HCT116 (cell line): ENCODE measurements around the gene PTPN22.

Source experiments
- CEBPB ChIP-seq: IDR thresholded peaks from 2 replicates; pipeline ENCODE4 v1.6.1; 2012; ENCODE audit warnings: low read depth
- EZH2 ChIP-seq: fragments of 200-600 bp; sonication (generic); IDR thresholded peaks from 2 replicates; pipeline ENCODE4 v1.6.1; 2017; ENCODE audit warnings: antibody characterized with exemption, mixed run types
- EZH2phosphoT487 ChIP-seq: fragments of 200-600 bp; IDR thresholded peaks from 2 replicates; pipeline ENCODE4 v1.6.1; 2018; ENCODE audit warnings: antibody characterized with exemption, borderline replicate concordance
- JUND ChIP-seq: IDR thresholded peaks from 2 replicates; pipeline ENCODE4 v1.6.1; 2012
- POLR2A ChIP-seq: IDR thresholded peaks from 2 replicates; pipeline ENCODE4 v1.7.0; 2011; ENCODE audit warnings: borderline replicate concordance; ENCODE audit not compliant: insufficient read depth, insufficient read length; ENCODE audit errors: extremely low read depth
- POLR2AphosphoS5 ChIP-seq: IDR thresholded peaks from 2 replicates; pipeline ENCODE4 v1.6.1; 2011; ENCODE audit warnings: mild to moderate bottlenecking, low read depth, low read length, moderate library complexity
- RAD21 ChIP-seq: IDR thresholded peaks from 2 replicates; pipeline ENCODE4 v1.6.1; 2012; ENCODE audit warnings: low read depth, mild to moderate bottlenecking
- SIN3A ChIP-seq: IDR thresholded peaks from 2 replicates; pipeline ENCODE4 v1.6.1; 2012; ENCODE audit warnings: low read depth
- SRF ChIP-seq: IDR thresholded peaks from 2 replicates; pipeline ENCODE4 v1.6.1; 2012; ENCODE audit warnings: low read depth
- TCF7L2 ChIP-seq: IDR thresholded peaks from 2 replicates; pipeline ENCODE4 v1.7.0; 2011; ENCODE audit warnings: borderline replicate concordance, inconsistent platforms; ENCODE audit not compliant: insufficient read depth, insufficient read length; ENCODE audit errors: extremely low read depth
- ZNF274 ChIP-seq: fragments of 200-500 bp; sonication (Bioruptor generic); IDR thresholded peaks from 2 replicates; pipeline ENCODE4 v1.6.1; 2014; ENCODE audit warnings: mild to moderate bottlenecking, low read depth, low read length, inconsistent platforms
- TF ChIP-seq, protein P1 (sequence below), 3 experiments: fragments of 200-600 bp in 1 of 3; sonication (generic) in 1 of 3; IDR thresholded peaks in 2 of 3; conservative IDR thresholded peaks in 1 of 3; 2 replicates each; pipeline ENCODE4 v1.5.1; 2012 to 2017; ENCODE audit warnings: low read depth in 2 of 3, low read length in 2 of 3, antibody characterized with exemption in 1 of 3, borderline replicate concordance in 1 of 3, control low read depth in 1 of 3, mild to moderate bottlenecking in 1 of 3, mixed read lengths in 1 of 3, mixed run types in 1 of 3, moderate library complexity in 1 of 3; ENCODE audit not compliant: insufficient read depth in 1 of 3
- TF ChIP-seq, protein P2 (sequence below): IDR thresholded peaks from 2 replicates; pipeline ENCODE4 v1.6.1; 2012
- TF ChIP-seq, protein P3 (sequence below): IDR thresholded peaks from 2 replicates; pipeline ENCODE4 v1.6.1; 2012; ENCODE audit warnings: low read depth

DNA sequence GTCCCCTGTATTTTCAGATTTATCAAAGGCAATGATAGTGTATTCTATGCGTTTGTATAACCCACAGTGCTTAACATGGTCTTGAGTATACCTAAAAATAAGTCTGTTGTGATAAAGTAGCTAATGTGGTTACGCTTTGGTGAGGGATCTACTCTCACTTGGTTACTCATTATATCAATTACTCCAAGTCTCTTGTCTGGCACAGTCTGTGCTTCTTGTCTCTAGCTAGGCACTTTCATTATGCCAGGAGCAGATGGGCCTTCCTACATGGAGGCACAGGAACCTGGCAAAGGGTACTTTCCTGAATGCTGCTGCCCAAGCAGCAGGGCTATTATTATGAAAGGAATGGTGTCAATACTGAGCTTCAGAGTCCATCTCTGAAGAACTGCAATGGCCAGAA, 4.2 kb upstream of the PTPN22 start:
- TF ChIP-seq, protein P1, sequence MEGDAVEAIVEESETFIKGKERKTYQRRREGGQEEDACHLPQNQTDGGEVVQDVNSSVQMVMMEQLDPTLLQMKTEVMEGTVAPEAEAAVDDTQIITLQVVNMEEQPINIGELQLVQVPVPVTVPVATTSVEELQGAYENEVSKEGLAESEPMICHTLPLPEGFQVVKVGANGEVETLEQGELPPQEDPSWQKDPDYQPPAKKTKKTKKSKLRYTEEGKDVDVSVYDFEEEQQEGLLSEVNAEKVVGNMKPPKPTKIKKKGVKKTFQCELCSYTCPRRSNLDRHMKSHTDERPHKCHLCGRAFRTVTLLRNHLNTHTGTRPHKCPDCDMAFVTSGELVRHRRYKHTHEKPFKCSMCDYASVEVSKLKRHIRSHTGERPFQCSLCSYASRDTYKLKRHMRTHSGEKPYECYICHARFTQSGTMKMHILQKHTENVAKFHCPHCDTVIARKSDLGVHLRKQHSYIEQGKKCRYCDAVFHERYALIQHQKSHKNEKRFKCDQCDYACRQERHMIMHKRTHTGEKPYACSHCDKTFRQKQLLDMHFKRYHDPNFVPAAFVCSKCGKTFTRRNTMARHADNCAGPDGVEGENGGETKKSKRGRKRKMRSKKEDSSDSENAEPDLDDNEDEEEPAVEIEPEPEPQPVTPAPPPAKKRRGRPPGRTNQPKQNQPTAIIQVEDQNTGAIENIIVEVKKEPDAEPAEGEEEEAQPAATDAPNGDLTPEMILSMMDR (IDR thresholded peaks at IDR 0.05 in 2 of 3, conservative IDR thresholded peaks at IDR 0.05 in 1 of 3; ENCODE audit: borderline replicate concordance in 1 of 3, insufficient read depth in 1 of 3, low read depth in 2 of 3, low read length in 2 of 3) = no peak
- TF ChIP-seq SIN3A (no peak), EZH2 (no peak), CEBPB (no peak), SRF (no peak), ZNF274 (no peak), RAD21 (no peak), TCF7L2 (no peak), POLR2A (no peak), JUND (no peak), EZH2phosphoT487 (no peak), POLR2AphosphoS5 (no peak)
- TF ChIP-seq, protein P2, sequence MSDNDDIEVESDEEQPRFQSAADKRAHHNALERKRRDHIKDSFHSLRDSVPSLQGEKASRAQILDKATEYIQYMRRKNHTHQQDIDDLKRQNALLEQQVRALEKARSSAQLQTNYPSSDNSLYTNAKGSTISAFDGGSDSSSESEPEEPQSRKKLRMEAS = no peak
- TF ChIP-seq, protein P3, sequence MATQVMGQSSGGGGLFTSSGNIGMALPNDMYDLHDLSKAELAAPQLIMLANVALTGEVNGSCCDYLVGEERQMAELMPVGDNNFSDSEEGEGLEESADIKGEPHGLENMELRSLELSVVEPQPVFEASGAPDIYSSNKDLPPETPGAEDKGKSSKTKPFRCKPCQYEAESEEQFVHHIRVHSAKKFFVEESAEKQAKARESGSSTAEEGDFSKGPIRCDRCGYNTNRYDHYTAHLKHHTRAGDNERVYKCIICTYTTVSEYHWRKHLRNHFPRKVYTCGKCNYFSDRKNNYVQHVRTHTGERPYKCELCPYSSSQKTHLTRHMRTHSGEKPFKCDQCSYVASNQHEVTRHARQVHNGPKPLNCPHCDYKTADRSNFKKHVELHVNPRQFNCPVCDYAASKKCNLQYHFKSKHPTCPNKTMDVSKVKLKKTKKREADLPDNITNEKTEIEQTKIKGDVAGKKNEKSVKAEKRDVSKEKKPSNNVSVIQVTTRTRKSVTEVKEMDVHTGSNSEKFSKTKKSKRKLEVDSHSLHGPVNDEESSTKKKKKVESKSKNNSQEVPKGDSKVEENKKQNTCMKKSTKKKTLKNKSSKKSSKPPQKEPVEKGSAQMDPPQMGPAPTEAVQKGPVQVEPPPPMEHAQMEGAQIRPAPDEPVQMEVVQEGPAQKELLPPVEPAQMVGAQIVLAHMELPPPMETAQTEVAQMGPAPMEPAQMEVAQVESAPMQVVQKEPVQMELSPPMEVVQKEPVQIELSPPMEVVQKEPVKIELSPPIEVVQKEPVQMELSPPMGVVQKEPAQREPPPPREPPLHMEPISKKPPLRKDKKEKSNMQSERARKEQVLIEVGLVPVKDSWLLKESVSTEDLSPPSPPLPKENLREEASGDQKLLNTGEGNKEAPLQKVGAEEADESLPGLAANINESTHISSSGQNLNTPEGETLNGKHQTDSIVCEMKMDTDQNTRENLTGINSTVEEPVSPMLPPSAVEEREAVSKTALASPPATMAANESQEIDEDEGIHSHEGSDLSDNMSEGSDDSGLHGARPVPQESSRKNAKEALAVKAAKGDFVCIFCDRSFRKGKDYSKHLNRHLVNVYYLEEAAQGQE = no peak
